ENCODE data around the gene DDIAS.
"Not testable (repeated sequence)": the region's sequence is repeated elsewhere in the genome, so short reads cannot be mapped to it uniquely, and the experiment has no call there.

- TF ChIP-seq CTCF (IDR thresholded peaks at IDR 0.05 in 4 of 5, conservative IDR thresholded peaks at IDR 0.05 in 1 of 5); POLR2A (IDR thresholded peaks at IDR 0.05): not testable (repeated sequence)
Observed at GRCh38 chr11:82950502-82950901, 49.0 kb downstream of the DDIAS start.

Data from gastrocnemius medialis (tissue), 4 donors.